Heart right ventricle (tissue), 16 donors: ENCODE results near the gene CPNE5. TPM values are rescaled to one million over a fixed set of nuclear protein-coding genes. Genes with fewer than 3 reads are reported as not detected.

Experiments used
- ATAC-seq, 8 donors: fragments of 200-7000 bp; cut with Tn5 transposase; one replicate each; pipeline ENCODE4 v1.9.1; 2020; ENCODE audit warnings: mild to moderate bottlenecking in 8 of 8, moderate library complexity in 8 of 8, moderate number of reproducible peaks in 1 of 8
- DNase-seq, 2 donors: peaks; one replicate each; pipeline ENCODE4 v3.0.0-alpha.2; 2020
- H3K27ac ChIP-seq, 10 donors: fragments of 200-600 bp; sonication (generic) in 2 of 10; one replicate each; pipeline versions ENCODE4 v1.5.0 to v1.8.0; 2020 to 2022; ENCODE audit warnings: mild to moderate bottlenecking in 3 of 10
- H3K27me3 ChIP-seq, 7 donors: fragments of 200-600 bp; one replicate each; pipeline ENCODE4 v1.8.0; 2021 to 2022; ENCODE audit warnings: mild to moderate bottlenecking in 2 of 7
- H3K36me3 ChIP-seq, 9 donors: fragments of 200-600 bp; sonication (generic) in 1 of 9; one replicate each; pipeline versions ENCODE4 v1.5.0 to v1.8.0; 2020 to 2022; ENCODE audit warnings: mild to moderate bottlenecking in 2 of 9
- H3K4me1 ChIP-seq, 9 donors: fragments of 200-600 bp; sonication (generic) in 1 of 9; one replicate each; pipeline versions ENCODE4 v1.5.0 to v1.8.0; 2020 to 2022; ENCODE audit warnings: mild to moderate bottlenecking in 4 of 9
- H3K4me3 ChIP-seq, 10 donors: fragments of 200-600 bp; sonication (generic) in 2 of 10; one replicate each; pipeline versions ENCODE4 v1.5.0 to v1.8.0; 2020 to 2022; ENCODE audit warnings: mild to moderate bottlenecking in 7 of 10, moderate library complexity in 2 of 10
- H3K9me3 ChIP-seq, 11 donors: fragments of 200-600 bp in 10 of 11; sonication (generic) in 2 of 11; one replicate each; pipeline versions ENCODE4 v1.5.0 to v1.8.0; 2013 to 2022; ENCODE audit warnings: mild to moderate bottlenecking in 2 of 11, control low read depth in 1 of 11, moderate library complexity in 1 of 11
- CTCF ChIP-seq, 9 donors: fragments of 200-600 bp; sonication (generic) in 2 of 9; IDR thresholded peaks; one replicate each; pipeline versions ENCODE4 v1.5.0 to v1.8.0; 2021 to 2022; ENCODE audit warnings: antibody characterized with exemption in 9 of 9, mild to moderate bottlenecking in 5 of 9, moderate library complexity in 1 of 9
- whole genome bisulfite sequencing, 2 donors: extraction: QIAGEN DNeasy Blood & Tissue Kit; methylation state at CpG; one replicate each; pipeline ENCODE4 v1.1.7; 2013; ENCODE audit warnings: inconsistent platforms in 1 of 2; 5-methylcytosine and 5-hydroxymethylcytosine counted together
- intact Hi-C, 10 donors: fragments of 100-400 bp; cut with DNase I; formaldehyde crosslinking; loops; one replicate each; pipeline versions ENCODE4 v1.11.1 to v1.14.2; 2022
- polyA plus RNA-seq, 2 donors: library from polyadenylated mRNA; stranded (reverse); fragments of 200-250 nt; gene quantifications; one replicate each; pipeline ENCODE4 v1.2.3, GENCODE V29; 2013
- total RNA-seq, 10 donors: library from RNA; stranded (reverse); fragmentation: NEBNext Ultra II Directional in 3 of 10; extraction: Animal tissue kit (Norgen Biotek cat#: 25700) in 3 of 10; gene quantifications; one replicate each; pipeline versions ENCODE4 v1.2.1 to v1.2.4, GENCODE V29; 2021 to 2023
- donor health status: Arrhythmogenic right ventricular cardiomyopathy.
- donor health status: ischemic (EF 13 %, LVEDD 7.1; RV severe dilation, severe dysfunction).
- donor health status: healthy with polysubstance abuse.
- donor health status: DM: no; HTN: yes; CAD: no.
- donor health status: DM: no; HTN: no; CAD: no.
- donor health status: ischemic (EF 25% LVEDD 6.9; RV normal size, moderate dysfunction).
- donor health status: ischemic (EF 25% LVEDD 5.7; RV mildly dilated, moderate dysfunction).
- donor health status: healthy.
- donor health status: DM: yes; HTN: yes; CAD: no.
- donor health status: Ischemic cardiomyopathy.
- donor health status: ischemic (EF 35%, LVEDD 5.7; RV mildly dilated, moderate dysfunction).
- donor health status: nonischemic (EF 11% LVEDD 7.7; RV severe dilation, severe dysfunction).
- donor health status: DM: yes; HTN: yes; CAD: no.
- donor health status: PGD.
- donor health status: ischemic (EF 29% LVEDD 5.4; RV normal size, mild dysfunction).
- donor health status: nonischemic (EF 23%, LVEDD 6.1; RV moderate dilation, normal function).

Gene CPNE5
- total and polyA plus RNA-seq, 12 donors: 2.8 to 98.2 (median 24.4) TPM

- peaks cover 0 to 15% (median 3%) of the 10 kb centered on the region in 9 donors for H3K4me1 ChIP-seq
- no peak for TF ChIP-seq CTCF (IDR thresholded peaks at IDR 0.05)
- peaks cover 0 to 14% (median 0%) of the 10 kb centered on the region in 9 donors for H3K36me3 ChIP-seq
- intact Hi-C loops: no loop called here
- no peak for DNase-seq
- WGBS, 2 donors: 86 to 89% methylated on average over 9 of the region's 9 CpGs
- H3K27me3 ChIP-seq: peaks cover 0 to 13% (median 0%) of the 10 kb centered on the region in 7 donors
- H3K27ac ChIP-seq: no peak overlapping the region
- H3K4me3 ChIP-seq: no peak overlapping the region
- peak in 2 of 8 donors; percentile 10 to 11 for ATAC-seq
- H3K9me3 ChIP-seq: no peaks in the 10 kb centered on the region
Measured at GRCh38 chr6:36793296-36793912, 45.8 kb downstream of the CPNE5 start.

DNA sequence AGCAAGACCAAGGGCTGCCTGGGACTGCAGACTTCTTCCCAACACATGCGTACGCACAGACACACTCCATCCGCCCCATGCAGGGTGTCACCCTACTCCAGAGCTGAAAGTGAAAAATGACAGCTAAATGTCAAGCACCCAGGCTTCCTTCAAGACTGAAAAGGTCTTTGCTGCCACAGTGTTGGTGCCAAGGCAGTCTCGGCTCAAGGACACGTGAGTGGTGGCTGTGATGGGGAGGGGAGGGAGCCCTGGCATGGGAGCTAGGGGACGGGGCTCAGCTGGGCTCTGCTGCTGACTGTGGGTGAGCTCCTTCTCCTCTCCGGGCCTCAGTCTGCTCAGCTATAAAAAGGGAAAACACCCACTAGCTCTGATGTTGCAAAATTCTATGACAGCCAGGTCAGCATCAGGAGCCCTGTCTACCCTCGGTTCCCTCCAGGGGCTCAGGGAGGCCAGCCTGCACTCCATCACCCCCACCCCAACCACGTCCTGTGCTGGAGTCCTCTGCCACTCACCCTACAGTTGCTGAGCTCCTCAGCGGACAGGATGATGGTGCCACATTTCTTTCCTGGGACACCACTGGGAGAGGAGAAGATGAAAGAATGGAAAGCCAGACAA lies 47.6 kb downstream of the CPNE5 start:
- no peak for TF ChIP-seq CTCF (IDR thresholded peaks at IDR 0.05)
- no peaks in the 10 kb centered on the region for H3K9me3 ChIP-seq
- intact Hi-C loops: no loop called here
- H3K27me3 ChIP-seq: peaks cover 0 to 13% (median 0%) of the 10 kb centered on the region in 7 donors
- H3K36me3 ChIP-seq: no peaks in the 10 kb centered on the region
- no peak overlapping the region for H3K4me3 ChIP-seq
- no peak overlapping the region for H3K27ac ChIP-seq
- DNase-seq: no peak
- ATAC-seq: no peak
- peaks cover 0 to 15% (median 3%) of the 10 kb centered on the region in 9 donors for H3K4me1 ChIP-seq
- WGBS, 2 donors: 90 to 94% methylated on average over 10 of the region's 10 CpGs

GRCh38 chr6:36791085-36791484 lies 48.2 kb downstream of the CPNE5 start:
- intact Hi-C loops: no loop called here
- WGBS, 2 donors: 96 to 97% methylated on average over 2 of the region's 2 CpGs
- H3K27me3 ChIP-seq: peaks cover 0 to 13% (median 0%) of the 10 kb centered on the region in 7 donors
- H3K9me3 ChIP-seq: no peaks in the 10 kb centered on the region
- H3K27ac ChIP-seq: no peak overlapping the region
- no peak overlapping the region for H3K4me3 ChIP-seq
- ATAC-seq (no peak), DNase-seq (no peak)
- no peaks in the 10 kb centered on the region for H3K36me3 ChIP-seq
- peaks cover 0 to 15% (median 3%) of the 10 kb centered on the region in 9 donors for H3K4me1 ChIP-seq
- TF ChIP-seq CTCF (IDR thresholded peaks at IDR 0.05): no peak

DNA sequence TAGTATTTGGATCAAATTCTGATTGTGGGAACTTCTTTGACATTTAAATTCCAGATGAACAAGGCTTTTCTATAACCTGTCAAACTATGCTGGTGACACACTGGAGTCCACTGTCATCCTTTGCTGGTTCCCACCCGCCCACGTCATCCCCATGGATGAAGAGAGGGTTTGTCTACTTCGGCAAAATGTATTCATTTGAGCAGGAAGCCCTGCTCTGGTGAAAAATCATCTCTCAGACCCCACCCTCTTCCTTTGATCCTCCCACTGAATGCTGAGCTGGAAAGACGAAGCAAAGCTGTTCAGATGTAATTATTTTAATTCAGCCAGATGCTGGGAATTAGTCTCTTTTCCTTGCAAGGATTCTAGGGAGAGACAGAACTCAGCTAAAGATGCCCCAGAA lies 50.5 kb downstream of the CPNE5 start:
- no peak for TF ChIP-seq CTCF (IDR thresholded peaks at IDR 0.05)
- Histone ChIP-seq H3K27ac (no peak overlapping the region), H3K36me3 (no peaks in the 10 kb centered on the region), H3K27me3 (peaks cover 0 to 13% (median 0%) of the 10 kb centered on the region in 7 donors), H3K4me3 (no peak overlapping the region), H3K9me3 (no peaks in the 10 kb centered on the region), H3K4me1 (peaks cover 0 to 12% (median 0%) of the 10 kb centered on the region in 9 donors)
- 48 to 56% methylated on average over 4 of the region's 4 CpGs for WGBS, 2 donors
- ATAC-seq: peak in 2 of 8 donors; percentile 41 to 57
- intact Hi-C loops: no loop called here
- no peak for DNase-seq
